ENCODE measurements around the gene EPHA2. TPM values are rescaled to one million over a fixed set of nuclear protein-coding genes. Genes with fewer than 3 reads are reported as not detected.

EPHA2 gene
- total RNA-seq, 2 donors from 2014 or later: 20.3 to 32.9 TPM

- Histone ChIP-seq H3K4me3 (no peak overlapping the region), H3K27ac (no peak overlapping the region), H3K36me3 (peaks cover 44% of the 10 kb centered on the region), H3K4me1 (ENCODE audit: control insufficient read depth in 1 of 2, low read depth in 2 of 2) (peaks cover 3 to 16% of the 10 kb centered on the region in 2 donors), H3K9me3 (no peaks in the 10 kb centered on the region), H3K27me3 (replicated peaks; ENCODE audit: insufficient read depth) (no peaks in the 10 kb centered on the region)
- ATAC-seq (ENCODE audit: insufficient number of reproducible peaks, low FRiP score, low read depth): no peak
- no peak for TF ChIP-seq CTCF (IDR thresholded peaks at IDR 0.05)
- DNase-seq (ENCODE audit: low spot score): no peak
Observed at GRCh38 chr1:16135501-16135900, 20.4 kb downstream of the EPHA2 start.

GRCh38 chr1:16134906-16135305 is 21.0 kb downstream of the EPHA2 start:
- no peak for TF ChIP-seq CTCF (IDR thresholded peaks at IDR 0.05)
- no peak for DNase-seq (ENCODE audit: low spot score)
- peaks cover 48% of the 10 kb centered on the region for H3K36me3 ChIP-seq
- H3K27me3 ChIP-seq (replicated peaks; ENCODE audit: insufficient read depth): no peaks in the 10 kb centered on the region
- no peak for ATAC-seq (ENCODE audit: insufficient number of reproducible peaks, low FRiP score, low read depth)
- H3K4me1 ChIP-seq (ENCODE audit: control insufficient read depth in 1 of 2, low read depth in 2 of 2): peaks cover 3 to 10% of the 10 kb centered on the region in 2 donors
- H3K9me3 ChIP-seq: no peaks in the 10 kb centered on the region
- no peak overlapping the region for H3K4me3 ChIP-seq
- no peak overlapping the region for H3K27ac ChIP-seq

GRCh38 chr1:16134066-16134801 is 21.6 kb downstream of the EPHA2 start:
- Histone ChIP-seq H3K4me3 (no peak overlapping the region), H3K9me3 (no peaks in the 10 kb centered on the region), H3K4me1 (ENCODE audit: control insufficient read depth in 1 of 2, low read depth in 2 of 2) (peaks cover 0 to 4% of the 10 kb centered on the region in 2 donors), H3K27me3 (replicated peaks; ENCODE audit: insufficient read depth) (no peaks in the 10 kb centered on the region), H3K36me3 (peaks cover 49% of the 10 kb centered on the region), H3K27ac (no peak overlapping the region)
- no peak for DNase-seq (ENCODE audit: low spot score)
- TF ChIP-seq CTCF (IDR thresholded peaks at IDR 0.05): no peak
- ATAC-seq (ENCODE audit: insufficient number of reproducible peaks, low FRiP score, low read depth): no peak

GRCh38 chr1:16133007-16133961 is 22.6 kb downstream of the EPHA2 start:
- H3K27me3 ChIP-seq (replicated peaks; ENCODE audit: insufficient read depth): no peaks in the 10 kb centered on the region
- no peaks in the 10 kb centered on the region for H3K9me3 ChIP-seq
- DNase-seq (ENCODE audit: low spot score) (no peak), ATAC-seq (ENCODE audit: insufficient number of reproducible peaks, low FRiP score, low read depth) (no peak)
- peaks cover 49% of the 10 kb centered on the region for H3K36me3 ChIP-seq
- peaks cover 0 to 7% of the 10 kb centered on the region in 2 donors for H3K4me1 ChIP-seq (ENCODE audit: control insufficient read depth in 1 of 2, low read depth in 2 of 2)
- no peak overlapping the region for H3K4me3 ChIP-seq
- H3K27ac ChIP-seq: no peak overlapping the region
- TF ChIP-seq CTCF (IDR thresholded peaks at IDR 0.05): no peak

- DNase-seq (ENCODE audit: low spot score) (no peak), ATAC-seq (ENCODE audit: insufficient number of reproducible peaks, low FRiP score, low read depth) (no peak)
- no peak for TF ChIP-seq CTCF (IDR thresholded peaks at IDR 0.05)
- Histone ChIP-seq H3K9me3 (no peaks in the 10 kb centered on the region), H3K4me1 (ENCODE audit: control insufficient read depth in 1 of 2, low read depth in 2 of 2) (peaks cover 7 to 16% of the 10 kb centered on the region in 2 donors), H3K36me3 (peaks cover 43% of the 10 kb centered on the region), H3K4me3 (no peak overlapping the region), H3K27ac (no peak overlapping the region), H3K27me3 (replicated peaks; ENCODE audit: insufficient read depth) (no peaks in the 10 kb centered on the region)
Observed at GRCh38 chr1:16132325-16132785, 23.5 kb downstream of the EPHA2 start.
